Neural progenitor cell (in vitro differentiated cells): ENCODE data around the gene ATP11A. TPM values are rescaled to one million over a fixed set of nuclear protein-coding genes. Genes with fewer than 3 reads are reported as not detected.

ENCODE experiments used
- DNase-seq: peaks from one replicate; pipeline ENCODE4 v3.0.0-alpha.2; 2016; ENCODE audit warnings: low spot score
- H2AFZ ChIP-seq: fragments of 200-600 bp; sonication (generic); replicated peaks from 2 replicates; pipeline ENCODE4 v1.6.1; 2016; ENCODE audit warnings: antibody characterized with exemption
- H3F3A ChIP-seq: fragments of 200-600 bp; sonication (generic); 2 replicates; pipeline ENCODE4 v1.6.1; 2016; ENCODE audit warnings: antibody characterized with exemption, low read depth
- H3K27ac ChIP-seq: fragments of 200-600 bp; sonication (generic); 2 replicates; pipeline ENCODE4 v1.5.1; 2016; ENCODE audit warnings: mild to moderate bottlenecking
- H3K27me3 ChIP-seq: fragments of 200-600 bp; sonication (generic); 2 replicates; pipeline ENCODE4 v1.6.1; 2016; ENCODE audit warnings: mild to moderate bottlenecking, moderate library complexity
- H3K36me3 ChIP-seq: fragments of 200-600 bp; sonication (generic); 2 replicates; pipeline ENCODE4 v1.5.1; 2016
- H3K4me1 ChIP-seq: fragments of 200-600 bp; sonication (generic); 2 replicates; pipeline ENCODE4 v1.6.1; 2016; ENCODE audit warnings: mixed run types
- H3K4me2 ChIP-seq: fragments of 200-600 bp; sonication (generic); 2 replicates; pipeline ENCODE4 v1.6.1; 2016
- H3K4me3 ChIP-seq: fragments of 200-600 bp; sonication (generic); 2 replicates; pipeline ENCODE4 v1.5.1; 2016
- H3K79me2 ChIP-seq: fragments of 200-600 bp; sonication (generic); 2 replicates; pipeline ENCODE4 v1.6.1; 2016; ENCODE audit warnings: low read depth
- H3K9ac ChIP-seq: fragments of 200-600 bp; sonication (generic); 2 replicates; pipeline ENCODE4 v1.6.1; 2016
- H3K9me3 ChIP-seq: fragments of 200-600 bp; sonication (generic); 2 replicates; pipeline ENCODE4 v1.5.1; 2016; ENCODE audit warnings: low read depth
- H4K20me1 ChIP-seq: fragments of 200-600 bp; sonication (generic); 2 replicates; pipeline ENCODE4 v1.6.1; 2016; ENCODE audit warnings: low read depth
- H3K27ac Mint-ChIP-seq: 3 replicates; pipeline ENCODE4 v1.8.0; 2021; ENCODE audit warnings: mixed read lengths
- H3K27me3 Mint-ChIP-seq: 2 replicates; pipeline ENCODE4 v1.8.0; 2022; ENCODE audit warnings: low read depth, mild to moderate bottlenecking, inconsistent platforms, moderate library complexity, mixed read lengths; ENCODE audit not compliant: insufficient read depth
- H3K36me3 Mint-ChIP-seq: 3 replicates; pipeline ENCODE4 v1.8.0; 2021; ENCODE audit warnings: mixed read lengths
- H3K4me1 Mint-ChIP-seq: 3 replicates; pipeline ENCODE4 v1.8.0; 2021; ENCODE audit warnings: mixed read lengths
- H3K4me3 Mint-ChIP-seq: 3 replicates; pipeline ENCODE4 v1.8.0; 2021; ENCODE audit warnings: mild to moderate bottlenecking, moderate library complexity, mixed read lengths
- H3K9me3 Mint-ChIP-seq: 3 replicates; pipeline ENCODE4 v1.8.0; 2020; ENCODE audit warnings: mixed read lengths
- EZH2 ChIP-seq: fragments of 200-600 bp; sonication (generic); IDR thresholded peaks from 2 replicates; pipeline ENCODE4 v1.6.1; 2017; ENCODE audit warnings: antibody characterized with exemption, mild to moderate bottlenecking, moderate library complexity
- EZH2phosphoT487 ChIP-seq: fragments of 200-600 bp; sonication (generic); IDR thresholded peaks from 2 replicates; pipeline ENCODE4 v1.6.1; 2017; ENCODE audit warnings: antibody characterized with exemption
- total RNA-seq: library from RNA; depleted of rRNA; stranded (reverse); fragments of >200 nt; gene quantifications from 2 replicates; pipeline ENCODE4 v1.2.3, GENCODE V29; 2015; ENCODE audit warnings: low replicate concordance
- TF ChIP-seq, protein P1 (sequence below): fragments of 200-600 bp; sonication (generic); IDR thresholded peaks from 2 replicates; pipeline ENCODE4 v1.5.1; 2017; ENCODE audit warnings: antibody characterized with exemption, mild to moderate bottlenecking

The ATP11A gene
- total RNA-seq, 1 donor from 2014 or later = 12.6 TPM

DNA sequence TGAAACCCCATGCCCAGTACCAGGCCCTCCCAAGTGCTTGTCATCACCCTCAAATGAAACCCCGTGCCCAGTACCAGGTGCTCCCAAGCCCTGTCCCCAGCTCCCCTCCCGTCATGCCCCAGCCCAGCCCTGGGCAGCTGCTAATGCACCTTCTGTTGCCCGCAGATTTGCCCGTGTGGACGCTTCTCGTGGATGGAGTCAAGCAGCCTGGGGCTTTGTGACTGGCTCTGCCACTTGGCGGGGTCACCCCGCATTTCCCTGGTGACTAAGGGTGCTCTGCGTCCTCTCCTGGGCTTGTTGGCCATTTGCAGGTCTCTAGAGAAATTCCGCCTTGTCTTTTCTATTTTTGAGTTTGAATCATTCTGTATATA, 82.7 kb downstream of the ATP11A start:
- Histone ChIP-seq H2AFZ (no peak overlapping the region), H3K27me3 (no peaks in the 10 kb centered on the region), H3K4me3 (no peak overlapping the region), H4K20me1 (peaks cover 71% of the 10 kb centered on the region), H3K79me2 (peaks cover 33% of the 10 kb centered on the region), H3K36me3 (no peaks in the 10 kb centered on the region), H3K27ac (no peak overlapping the region), H3K4me1 (peaks cover 19% of the 10 kb centered on the region), H3K9ac (no peak overlapping the region), H3K4me2 (no peak overlapping the region), H3F3A (no peaks in the 10 kb centered on the region), H3K9me3 (no peaks in the 10 kb centered on the region)
- DNase-seq = no peak
- Mint-ChIP-seq H3K27ac (no peak overlapping the region), H3K4me1 (peaks cover 42% of the 10 kb centered on the region), H3K4me3 (no peak overlapping the region), H3K9me3 (no peaks in the 10 kb centered on the region), H3K36me3 (peaks cover 2% of the 10 kb centered on the region), H3K27me3 (peaks cover 5% of the 10 kb centered on the region)
- TF ChIP-seq, protein P1, sequence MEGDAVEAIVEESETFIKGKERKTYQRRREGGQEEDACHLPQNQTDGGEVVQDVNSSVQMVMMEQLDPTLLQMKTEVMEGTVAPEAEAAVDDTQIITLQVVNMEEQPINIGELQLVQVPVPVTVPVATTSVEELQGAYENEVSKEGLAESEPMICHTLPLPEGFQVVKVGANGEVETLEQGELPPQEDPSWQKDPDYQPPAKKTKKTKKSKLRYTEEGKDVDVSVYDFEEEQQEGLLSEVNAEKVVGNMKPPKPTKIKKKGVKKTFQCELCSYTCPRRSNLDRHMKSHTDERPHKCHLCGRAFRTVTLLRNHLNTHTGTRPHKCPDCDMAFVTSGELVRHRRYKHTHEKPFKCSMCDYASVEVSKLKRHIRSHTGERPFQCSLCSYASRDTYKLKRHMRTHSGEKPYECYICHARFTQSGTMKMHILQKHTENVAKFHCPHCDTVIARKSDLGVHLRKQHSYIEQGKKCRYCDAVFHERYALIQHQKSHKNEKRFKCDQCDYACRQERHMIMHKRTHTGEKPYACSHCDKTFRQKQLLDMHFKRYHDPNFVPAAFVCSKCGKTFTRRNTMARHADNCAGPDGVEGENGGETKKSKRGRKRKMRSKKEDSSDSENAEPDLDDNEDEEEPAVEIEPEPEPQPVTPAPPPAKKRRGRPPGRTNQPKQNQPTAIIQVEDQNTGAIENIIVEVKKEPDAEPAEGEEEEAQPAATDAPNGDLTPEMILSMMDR = no peak

DNA sequence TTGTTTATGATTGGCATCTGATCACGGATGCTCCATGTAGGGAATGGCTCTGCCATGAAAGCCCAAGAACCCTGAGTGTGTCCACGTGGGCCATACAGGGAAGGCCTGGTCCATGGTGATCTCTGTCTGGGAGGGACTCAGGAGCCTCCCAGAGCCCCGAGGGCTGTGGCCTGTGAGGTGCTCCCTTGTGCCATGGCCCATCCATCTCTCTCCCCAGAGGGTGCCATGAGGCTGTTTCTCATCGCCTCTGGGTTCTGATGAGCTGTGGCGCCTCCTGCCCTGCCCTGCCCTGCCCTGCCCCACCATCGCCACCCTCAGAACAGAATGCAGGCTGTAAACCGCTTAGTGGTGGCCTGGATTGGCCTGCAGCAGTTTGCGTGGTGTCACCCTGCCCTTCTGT, 83.1 kb downstream of the ATP11A start:
- Histone ChIP-seq H3K27ac (no peak overlapping the region), H3K9ac (no peak overlapping the region), H3K27me3 (no peaks in the 10 kb centered on the region), H4K20me1 (peaks cover 68% of the 10 kb centered on the region), H3K4me2 (no peak overlapping the region), H3F3A (no peaks in the 10 kb centered on the region), H3K36me3 (no peaks in the 10 kb centered on the region), H2AFZ (no peak overlapping the region), H3K79me2 (peaks cover 33% of the 10 kb centered on the region), H3K4me1 (peaks cover 19% of the 10 kb centered on the region), H3K9me3 (no peaks in the 10 kb centered on the region), H3K4me3 (no peak overlapping the region)
- no peaks in the 10 kb centered on the region for H3K9me3 Mint-ChIP-seq
- no peak overlapping the region for H3K4me3 Mint-ChIP-seq
- H3K36me3 Mint-ChIP-seq = peaks cover 4% of the 10 kb centered on the region
- no peak for TF ChIP-seq EZH2phosphoT487
- TF ChIP-seq, protein P1 = no peak
- no peak for TF ChIP-seq EZH2
- peaks cover 44% of the 10 kb centered on the region for H3K4me1 Mint-ChIP-seq
- no peak overlapping the region for H3K27ac Mint-ChIP-seq
- H3K27me3 Mint-ChIP-seq = peaks cover 4% of the 10 kb centered on the region
- DNase-seq = no peak

DNA sequence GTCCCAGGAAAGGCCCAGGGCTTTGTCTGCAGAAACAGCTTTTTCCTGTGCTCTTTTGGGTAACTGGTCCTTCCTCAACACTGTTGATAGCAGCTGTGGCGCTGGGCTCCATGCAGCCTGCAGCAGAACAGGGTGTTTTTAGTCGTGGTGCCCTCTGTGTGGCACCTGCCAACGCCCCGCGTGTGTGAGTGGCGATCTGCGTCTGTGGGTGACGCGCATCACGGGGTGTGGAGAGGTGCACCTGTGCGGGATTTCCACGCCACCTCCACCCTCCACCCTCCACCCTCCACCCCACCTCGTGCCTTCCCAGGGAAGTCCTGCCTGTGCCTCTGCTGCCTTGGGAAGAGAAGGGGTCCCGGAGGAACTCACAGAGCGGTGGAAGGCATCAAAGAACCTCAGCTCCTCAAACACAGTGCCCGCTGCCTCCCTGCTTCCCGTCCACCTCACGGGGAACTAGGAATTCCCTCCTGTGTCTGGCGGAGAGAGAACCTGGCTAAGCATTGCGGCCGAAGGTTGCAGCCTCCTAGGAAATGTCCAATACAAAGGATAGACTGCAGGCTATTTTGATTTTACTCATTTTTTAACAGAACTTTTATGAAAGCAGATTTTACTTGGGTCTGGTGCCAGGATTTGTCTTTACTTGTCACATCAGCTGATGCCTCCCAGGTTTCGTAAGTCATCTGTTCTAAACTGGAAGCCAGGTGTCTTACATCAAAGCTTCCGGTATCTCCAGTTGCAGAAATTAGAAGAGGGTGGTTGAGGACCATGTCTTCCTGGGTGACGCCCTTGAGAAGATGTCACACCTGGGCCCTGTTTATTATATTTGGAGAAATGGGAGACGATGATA, 84.0 kb downstream of the ATP11A start:
- Mint-ChIP-seq H3K36me3 (peaks cover 4% of the 10 kb centered on the region), H3K27ac (peak overlapping the region; percentile 85), H3K4me1 (peaks cover 41% of the 10 kb centered on the region), H3K27me3 (peaks cover 3% of the 10 kb centered on the region), H3K4me3 (no peak overlapping the region), H3K9me3 (no peaks in the 10 kb centered on the region)
- no peaks in the 10 kb centered on the region for H3F3A ChIP-seq
- H3K4me2 ChIP-seq = no peak overlapping the region
- no peak overlapping the region for H2AFZ ChIP-seq
- no peaks in the 10 kb centered on the region for H3K27me3 ChIP-seq
- H4K20me1 ChIP-seq = peaks cover 60% of the 10 kb centered on the region
- no peak for TF ChIP-seq EZH2phosphoT487
- TF ChIP-seq, protein P1 = no peak
- no peak for TF ChIP-seq EZH2
- no peaks in the 10 kb centered on the region for H3K9me3 ChIP-seq
- H3K4me3 ChIP-seq = no peak overlapping the region
- H3K4me1 ChIP-seq = peaks cover 19% of the 10 kb centered on the region
- H3K79me2 ChIP-seq = peaks cover 33% of the 10 kb centered on the region
- no peak for DNase-seq
- H3K27ac ChIP-seq = no peak overlapping the region
- no peaks in the 10 kb centered on the region for H3K36me3 ChIP-seq
- H3K9ac ChIP-seq = no peak overlapping the region
